ENCODE data around the gene CABP7.
A peak's percentile ranks its signal among the peaks of the same experiment; 100 is the strongest.

CABP7 gene

GRCh38 chr22:29702000-29702930 lies 17.5 kb upstream of the CABP7 start:
- peak; percentile 54 for DNase-seq (ENCODE audit: low spot score)

DNA sequence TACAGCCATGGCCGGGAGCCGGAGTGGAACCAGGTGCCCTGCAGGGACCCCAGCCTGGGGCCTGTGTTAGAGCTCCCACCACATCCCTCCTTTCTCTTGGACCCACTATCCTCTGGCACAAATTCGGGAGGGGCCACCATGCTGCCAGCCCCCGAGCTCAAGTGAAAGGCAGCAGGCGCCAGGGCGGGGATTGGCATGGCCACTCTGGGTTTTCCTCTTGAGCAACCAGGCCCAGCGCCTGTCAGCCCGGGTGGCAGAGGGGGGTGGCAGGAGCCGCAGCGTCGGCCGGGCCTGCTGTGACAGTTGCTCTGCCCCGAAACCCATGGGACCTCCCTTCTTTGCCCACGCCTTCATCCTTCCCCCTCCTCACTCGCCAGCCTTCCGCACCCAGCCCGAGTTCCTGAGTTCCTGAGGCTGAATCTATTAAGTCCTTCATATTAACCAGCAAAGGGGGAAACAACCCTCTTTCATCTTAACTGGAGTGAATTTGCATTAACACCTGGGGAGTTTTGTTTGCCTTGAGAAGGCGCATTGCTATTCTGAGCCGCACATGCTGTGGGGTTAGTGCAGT lies 16.8 kb upstream of the CABP7 start:
- no peak for DNase-seq (ENCODE audit: low spot score)

GRCh38 chr22:29703569-29704195 lies 16.1 kb upstream of the CABP7 start:
- no peak for DNase-seq (ENCODE audit: low spot score)

GRCh38 chr22:29704528-29705285 lies 15.1 kb upstream of the CABP7 start:
- no peak for DNase-seq (ENCODE audit: low spot score)

DNA sequence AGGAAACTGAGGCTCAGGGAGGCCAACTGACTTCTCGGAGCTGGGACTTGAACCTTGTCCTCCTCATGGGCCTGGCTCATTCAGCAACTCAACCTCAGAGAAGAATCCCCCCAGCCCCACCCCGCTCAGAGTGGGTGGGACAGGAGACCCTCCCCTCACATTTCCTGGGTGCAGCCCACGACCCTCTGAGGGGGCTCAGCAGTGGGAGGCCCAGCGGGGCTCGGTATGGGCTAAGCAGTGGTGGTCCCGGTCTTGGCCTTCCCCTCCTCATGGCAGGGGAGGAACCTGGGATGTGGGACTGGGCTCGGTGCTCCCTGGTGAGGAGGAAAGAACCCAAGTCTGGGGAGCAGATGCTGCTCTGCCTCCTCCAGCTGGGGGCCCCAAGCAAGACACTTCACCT lies 14.2 kb upstream of the CABP7 start:
- DNase-seq (ENCODE audit: low spot score) = no peak

- no peak for DNase-seq (ENCODE audit: low spot score)
These were observed 13.3 kb upstream of the CABP7 start for GRCh38 chr22:29706486-29706885.

- DNase-seq (ENCODE audit: low spot score) = no peak
These were observed 12.8 kb upstream of the CABP7 start for GRCh38 chr22:29707010-29707409.

DNA sequence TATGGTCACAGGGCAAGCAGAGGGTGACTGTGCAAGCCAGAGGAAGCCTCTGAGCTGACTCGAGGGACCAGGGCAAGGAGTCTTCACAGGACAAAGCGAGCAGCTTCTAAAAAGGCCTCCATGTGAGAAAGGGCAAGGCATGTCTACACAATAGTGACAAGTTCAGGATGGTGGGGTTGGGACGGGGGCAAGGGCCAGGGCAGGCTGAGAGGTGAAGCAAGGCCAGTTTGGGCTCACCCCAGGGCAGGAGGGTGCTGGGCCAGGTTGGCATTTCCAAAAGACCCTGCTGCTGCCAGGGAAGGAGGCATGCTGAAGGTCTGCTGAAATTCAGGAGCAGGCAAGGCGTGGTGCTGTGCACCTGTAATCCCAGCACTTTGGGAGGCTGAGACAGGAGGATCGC lies 12.3 kb upstream of the CABP7 start:
- no peak for DNase-seq (ENCODE audit: low spot score)

DNA sequence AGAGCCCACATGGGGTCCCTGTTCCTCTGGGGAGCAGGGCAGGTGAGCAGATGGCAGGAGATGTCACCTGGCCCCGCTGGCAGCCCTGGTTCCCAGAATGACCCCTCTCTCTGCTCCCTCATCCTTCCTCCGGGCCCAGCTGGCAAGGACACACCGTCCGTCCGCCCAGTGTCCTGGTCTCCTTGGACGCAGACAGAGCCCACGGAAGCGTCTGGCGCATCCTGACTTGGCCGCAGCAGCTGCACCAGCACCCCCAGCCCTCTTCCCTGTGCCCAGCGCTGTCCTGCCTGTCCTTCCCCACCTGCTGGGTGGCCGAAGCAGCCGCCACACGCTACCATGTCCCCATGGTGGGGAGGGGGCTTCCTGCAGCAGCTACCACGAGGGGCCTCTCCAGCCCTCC lies 9.6 kb upstream of the CABP7 start:
- no peak for DNase-seq (ENCODE audit: low spot score)

GRCh38 chr22:29710922-29711593 lies 8.7 kb upstream of the CABP7 start:
- DNase-seq (ENCODE audit: low spot score) = no peak

- no peak for DNase-seq (ENCODE audit: low spot score)
These were observed 7.7 kb upstream of the CABP7 start for GRCh38 chr22:29712119-29712518.

DNA sequence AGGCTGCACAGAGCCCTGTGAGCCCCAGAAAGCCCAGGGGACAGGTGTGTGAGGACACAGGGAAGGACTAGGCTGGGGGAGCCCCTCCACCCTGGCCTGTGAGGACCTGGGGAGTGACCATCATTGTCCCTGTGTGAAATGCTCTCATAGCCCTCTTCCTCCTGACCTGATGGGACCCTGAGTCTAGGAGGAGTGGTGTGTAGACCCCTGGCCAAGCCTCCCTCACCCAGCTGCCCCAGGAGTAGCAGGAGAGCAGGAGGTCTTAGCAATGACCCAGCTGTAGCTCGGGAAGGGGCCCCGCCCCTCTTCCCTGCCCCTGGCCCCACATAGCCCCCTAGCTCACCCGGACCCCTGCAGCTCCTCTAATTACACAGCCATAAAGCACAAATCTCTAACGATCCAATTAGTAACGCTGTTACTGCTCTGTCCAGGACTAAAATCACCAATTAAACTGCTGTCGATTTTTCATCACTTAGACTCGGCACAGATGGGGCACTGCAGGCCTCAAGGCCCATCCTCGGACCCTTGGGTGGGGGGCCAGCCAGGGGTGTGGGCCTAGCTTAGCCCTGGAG lies 6.6 kb upstream of the CABP7 start:
- DNase-seq (ENCODE audit: low spot score) = no peak

DNA sequence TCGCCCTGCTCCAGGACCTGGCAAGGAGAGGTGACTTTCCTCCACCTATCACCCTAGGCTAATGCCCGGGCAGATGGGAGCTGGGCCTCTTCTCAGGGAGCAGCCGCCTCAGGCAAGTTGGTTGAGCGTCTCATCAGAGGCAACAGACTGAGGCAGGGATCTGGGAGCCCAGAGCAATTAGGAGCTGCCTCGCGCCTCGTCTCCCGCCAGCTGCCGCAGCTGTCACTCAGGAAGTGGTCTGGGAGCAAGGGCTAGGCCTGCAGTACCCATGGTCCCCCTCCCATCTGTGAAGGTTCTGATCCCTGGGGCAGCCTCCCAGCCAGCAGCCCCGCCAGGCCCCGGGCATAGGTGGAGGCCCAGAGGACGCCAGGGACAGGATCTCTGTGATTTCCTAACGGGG lies 4.6 kb upstream of the CABP7 start:
- no peak for DNase-seq (ENCODE audit: low spot score)

- no peak for DNase-seq (ENCODE audit: low spot score)
These were observed 4.1 kb upstream of the CABP7 start for GRCh38 chr22:29715705-29716104.

DNA sequence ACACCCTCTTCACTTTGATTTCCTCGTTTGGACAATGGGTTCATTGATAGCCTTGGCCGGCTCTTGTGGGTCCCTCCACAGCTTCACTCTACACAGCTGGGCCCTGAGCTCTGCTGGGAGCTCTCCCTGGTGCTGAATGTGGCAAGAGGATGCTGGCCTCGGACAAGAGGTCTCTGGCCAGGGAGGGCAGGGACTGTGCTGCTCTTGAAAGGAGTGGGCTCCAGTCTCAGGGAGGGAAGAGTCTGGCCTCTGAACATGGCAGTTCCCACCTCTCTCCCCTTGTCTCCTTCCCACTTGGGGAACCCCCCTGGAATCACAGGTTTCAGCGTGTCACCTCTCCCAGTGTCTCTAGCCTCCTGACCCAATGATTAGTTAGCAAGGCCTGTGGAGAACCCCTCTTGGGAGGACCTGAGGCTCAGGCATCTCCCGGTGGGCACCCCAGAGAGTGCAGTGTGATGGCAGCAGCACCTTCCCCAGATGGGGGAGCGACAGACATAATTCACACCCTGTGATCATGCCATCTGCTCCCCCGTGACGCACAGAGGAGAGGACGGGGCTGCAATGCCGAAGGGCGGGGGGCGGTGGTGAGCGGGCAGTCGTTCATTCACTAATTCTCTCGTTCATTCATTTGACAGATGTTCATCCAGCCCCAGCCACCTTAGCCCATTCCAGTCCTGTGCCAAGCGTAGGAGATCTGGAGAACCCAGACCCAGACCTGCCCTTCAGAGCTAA lies 2.8 kb upstream of the CABP7 start:
- no peak for DNase-seq (ENCODE audit: low spot score)

- DNase-seq (ENCODE audit: low spot score) = no peak
These were observed 2.0 kb upstream of the CABP7 start for GRCh38 chr22:29717789-29718188.

DNA sequence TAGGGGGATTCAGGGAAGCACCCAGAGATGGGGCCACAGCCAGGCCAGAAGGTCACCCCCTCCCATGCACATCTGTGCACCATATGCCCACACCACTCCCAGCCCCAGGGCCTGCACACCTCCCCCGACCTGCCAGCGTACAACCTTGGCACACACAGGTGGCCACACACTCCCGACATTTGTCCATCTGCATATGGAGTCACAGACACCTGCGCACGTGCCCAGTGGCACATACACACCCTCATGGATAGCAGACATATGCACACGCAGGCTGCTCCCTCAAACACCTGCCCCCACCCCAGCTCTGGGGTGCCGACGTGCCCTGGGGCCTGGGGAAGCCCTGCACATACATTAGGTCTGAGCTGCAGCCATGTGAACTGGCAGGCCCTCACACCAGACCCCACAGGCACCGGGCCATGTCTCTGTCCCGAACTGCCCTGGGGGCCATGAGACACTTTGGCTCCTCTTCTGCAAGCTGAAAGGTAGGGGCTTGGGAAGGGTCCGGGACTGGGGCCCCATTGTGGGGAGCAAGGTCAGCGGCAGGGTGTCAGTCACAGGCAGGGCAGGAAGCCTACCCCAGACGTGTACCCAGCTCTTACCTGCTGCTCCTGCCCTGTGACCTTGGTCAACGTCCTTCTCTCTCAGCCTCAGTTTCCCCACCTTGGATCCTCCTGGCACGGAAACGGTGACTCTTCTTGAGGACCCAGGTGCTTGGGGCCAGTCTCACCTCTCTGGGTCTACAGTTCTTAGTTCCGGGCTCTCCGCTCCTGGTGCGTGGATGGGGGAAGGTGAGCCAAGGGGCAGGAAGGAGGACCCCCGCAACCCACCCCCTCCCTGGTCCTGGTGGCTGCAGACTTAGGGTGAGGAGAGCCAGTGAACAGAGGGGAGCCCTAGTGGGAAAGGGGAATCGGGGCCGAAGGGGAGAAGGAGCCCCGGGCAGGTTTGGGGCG lies 579 bp upstream of the CABP7 start:
- DNase-seq (ENCODE audit: low spot score) = no peak

DNA sequence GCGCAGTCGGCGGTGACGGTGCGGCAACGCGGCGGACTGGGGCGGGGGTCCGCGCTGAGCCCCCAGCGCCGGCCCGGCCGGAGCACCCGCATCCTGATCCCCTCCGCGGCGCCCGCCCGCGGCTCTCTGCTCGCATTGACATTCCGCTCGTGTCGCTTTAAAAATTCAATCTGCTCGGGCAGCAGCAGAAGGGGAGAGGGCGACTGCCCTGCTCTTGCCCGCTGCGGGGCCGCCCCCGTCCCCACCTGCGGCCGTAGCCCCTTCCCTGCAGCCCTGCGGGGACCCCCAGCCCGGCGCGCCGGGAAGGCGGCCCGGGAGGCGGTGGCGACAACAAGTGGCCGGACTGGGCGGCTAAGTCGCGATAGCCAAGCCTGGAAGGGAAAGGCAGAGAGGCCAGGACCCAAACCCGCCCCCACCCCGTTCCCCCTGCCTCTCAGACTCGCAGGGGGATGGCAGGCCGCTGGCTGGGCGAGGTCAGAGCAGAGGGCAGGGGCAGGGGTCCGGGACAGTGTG lies 1.1 kb downstream of the CABP7 start:
- no peak for DNase-seq (ENCODE audit: low spot score)

DNA sequence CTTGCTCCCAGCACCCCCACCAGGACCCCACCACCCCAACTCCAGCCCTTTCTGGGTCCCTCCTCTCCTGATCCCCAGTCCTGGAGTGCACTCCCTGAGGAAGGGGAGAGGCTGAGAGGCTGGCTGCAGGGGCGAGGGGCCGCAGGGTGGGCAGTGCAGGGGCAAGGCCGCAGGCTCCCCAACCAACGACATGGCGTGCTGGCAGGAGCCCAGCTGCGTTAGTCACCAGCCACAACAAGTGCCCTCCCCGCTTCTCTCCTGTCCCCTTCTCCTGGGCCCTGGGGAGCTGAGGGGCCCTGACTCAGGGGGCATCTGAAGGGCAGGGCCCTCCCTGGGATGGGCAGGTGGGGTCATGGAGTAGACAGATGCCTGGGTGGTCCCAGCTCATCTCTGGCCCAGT lies 2.3 kb downstream of the CABP7 start:
- DNase-seq (ENCODE audit: low spot score) = no peak

DNA sequence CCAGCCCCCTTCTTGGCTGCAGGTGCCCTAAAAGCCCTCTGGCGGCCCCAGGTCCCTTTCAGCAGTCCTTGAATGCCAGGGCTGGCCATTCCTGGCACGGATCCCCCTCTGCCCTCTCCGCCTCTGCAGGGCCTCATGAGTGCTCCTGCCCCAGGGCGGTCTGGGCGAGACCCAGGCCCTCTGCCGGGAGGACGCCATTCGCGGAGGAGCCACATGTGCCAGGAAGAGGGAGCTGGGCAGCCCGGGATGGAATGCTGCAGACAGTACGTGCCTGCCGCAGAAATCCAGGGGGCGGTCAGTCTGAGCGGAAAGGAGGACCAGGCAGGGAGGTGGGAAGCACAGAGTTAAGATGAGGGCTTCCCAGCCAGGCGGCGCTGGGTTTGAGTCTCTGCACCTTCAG lies 2.8 kb downstream of the CABP7 start:
- no peak for DNase-seq (ENCODE audit: low spot score)
